ENCODE results near the gene GALNT13.

GALNT13 gene

DNA sequence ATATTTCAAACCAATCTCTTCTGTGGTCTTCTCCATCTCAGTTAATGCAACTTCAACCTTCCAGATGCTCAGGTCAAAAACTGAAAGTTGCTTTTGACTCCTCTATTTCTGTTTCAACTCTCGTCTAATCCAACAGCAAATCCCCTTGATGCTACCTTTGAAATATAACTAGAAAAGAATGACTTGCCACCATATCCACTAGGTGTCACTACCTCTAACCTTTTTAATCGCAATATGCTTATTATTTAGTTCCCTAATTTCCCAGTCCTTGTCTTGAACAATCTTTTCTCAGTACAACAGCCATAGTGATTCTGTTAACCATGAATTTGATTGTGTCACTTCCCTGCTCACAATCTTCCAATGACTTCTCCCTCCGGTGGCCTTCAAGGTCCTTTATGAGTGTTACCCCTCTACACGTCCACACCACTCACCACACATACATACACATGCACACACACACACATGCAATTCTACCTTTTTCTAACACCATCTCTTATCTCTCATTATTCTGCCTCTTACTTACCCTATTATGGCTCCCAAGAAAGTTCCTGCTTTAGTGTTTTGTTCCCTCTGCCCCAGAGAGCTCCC is 581.3 kb downstream of the GALNT13 start:
- DNase-seq = peak; percentile 51
- H3K9ac ChIP-seq (ENCODE audit: low read length) = no peak overlapping the region

DNA sequence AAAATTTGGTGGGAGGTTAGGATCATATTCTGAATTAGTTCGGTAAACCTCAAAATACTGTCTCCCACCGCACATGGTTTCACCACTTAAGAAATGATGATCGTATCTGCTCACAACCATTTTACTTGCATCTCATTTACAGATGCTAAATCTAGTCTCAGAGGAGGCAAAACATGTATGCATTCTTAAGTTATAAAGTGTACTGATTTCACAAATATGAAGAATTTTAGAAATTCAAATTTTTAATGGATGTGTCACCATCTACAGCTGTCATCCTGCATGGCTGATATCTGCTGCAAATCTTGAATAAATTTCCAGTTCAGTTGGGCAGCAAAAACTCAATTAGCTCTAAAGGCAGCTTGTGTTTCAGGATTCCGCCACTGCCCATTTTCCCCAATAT is 583.4 kb downstream of the GALNT13 start:
- DNase-seq = no peak
- Histone ChIP-seq H3K27ac (ENCODE audit: low read length) (no peak overlapping the region), H3K4me1 (ENCODE audit: low read length) (peaks cover 7% of the 10 kb centered on the region; the same call in 1 of the 2 replicates), H3K9me3 (replicated peaks; ENCODE audit: insufficient read depth, low read length) (no peaks in the 10 kb centered on the region), H3K4me2 (ENCODE audit: low read depth, low read length) (no peak overlapping the region), H3K9ac (ENCODE audit: low read length) (no peak overlapping the region), H3K79me2 (ENCODE audit: low read length) (no peaks in the 10 kb centered on the region), H3K4me3 (ENCODE audit: low read length) (no peak overlapping the region), H3K27me3 (replicated peaks; ENCODE audit: insufficient read depth, low read length) (no peaks in the 10 kb centered on the region), H4K20me1 (ENCODE audit: insufficient read depth, low read length) (no peaks in the 10 kb centered on the region), H3K9me2 (replicated peaks; ENCODE audit: insufficient read depth, low read length) (no peaks in the 10 kb centered on the region), H3F3A (ENCODE audit: insufficient read depth, low read length) (no peaks in the 10 kb centered on the region), H2AFZ (ENCODE audit: low read length) (no peak overlapping the region), H3K36me3 (replicated peaks; ENCODE audit: insufficient read depth, low read length) (no peaks in the 10 kb centered on the region)
- no peak for TF ChIP-seq EZH2phosphoT487 (IDR thresholded peaks at IDR 0.05; ENCODE audit: low read length)
- TF ChIP-seq, protein P1, sequence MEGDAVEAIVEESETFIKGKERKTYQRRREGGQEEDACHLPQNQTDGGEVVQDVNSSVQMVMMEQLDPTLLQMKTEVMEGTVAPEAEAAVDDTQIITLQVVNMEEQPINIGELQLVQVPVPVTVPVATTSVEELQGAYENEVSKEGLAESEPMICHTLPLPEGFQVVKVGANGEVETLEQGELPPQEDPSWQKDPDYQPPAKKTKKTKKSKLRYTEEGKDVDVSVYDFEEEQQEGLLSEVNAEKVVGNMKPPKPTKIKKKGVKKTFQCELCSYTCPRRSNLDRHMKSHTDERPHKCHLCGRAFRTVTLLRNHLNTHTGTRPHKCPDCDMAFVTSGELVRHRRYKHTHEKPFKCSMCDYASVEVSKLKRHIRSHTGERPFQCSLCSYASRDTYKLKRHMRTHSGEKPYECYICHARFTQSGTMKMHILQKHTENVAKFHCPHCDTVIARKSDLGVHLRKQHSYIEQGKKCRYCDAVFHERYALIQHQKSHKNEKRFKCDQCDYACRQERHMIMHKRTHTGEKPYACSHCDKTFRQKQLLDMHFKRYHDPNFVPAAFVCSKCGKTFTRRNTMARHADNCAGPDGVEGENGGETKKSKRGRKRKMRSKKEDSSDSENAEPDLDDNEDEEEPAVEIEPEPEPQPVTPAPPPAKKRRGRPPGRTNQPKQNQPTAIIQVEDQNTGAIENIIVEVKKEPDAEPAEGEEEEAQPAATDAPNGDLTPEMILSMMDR (IDR thresholded peaks at IDR 0.05; ENCODE audit: low read length) = no peak
- TF ChIP-seq EZH2 (optimal IDR thresholded peaks at IDR 0.05; ENCODE audit: low read depth, low read length) = no peak

More for the DNA sequence above, 581.3 kb downstream of the GALNT13 start:
- TF ChIP-seq EZH2 (optimal IDR thresholded peaks at IDR 0.05; ENCODE audit: low read depth, low read length) (no peak), EZH2phosphoT487 (IDR thresholded peaks at IDR 0.05; ENCODE audit: low read length) (no peak)
- TF ChIP-seq, protein P1 (IDR thresholded peaks at IDR 0.05; ENCODE audit: low read length) = peak; percentile 64
- Histone ChIP-seq H3F3A (ENCODE audit: insufficient read depth, low read length) (no peaks in the 10 kb centered on the region), H3K9me3 (replicated peaks; ENCODE audit: insufficient read depth, low read length) (no peaks in the 10 kb centered on the region), H3K9me2 (replicated peaks; ENCODE audit: insufficient read depth, low read length) (no peaks in the 10 kb centered on the region), H3K4me1 (ENCODE audit: low read length) (peaks cover 7% of the 10 kb centered on the region; the same call in 1 of the 2 replicates), H2AFZ (ENCODE audit: low read length) (no peak overlapping the region), H3K27ac (ENCODE audit: low read length) (no peak overlapping the region), H3K4me2 (ENCODE audit: low read depth, low read length) (peak overlapping the region; percentile 9; the same call in 1 of the 2 replicates), H3K4me3 (ENCODE audit: low read length) (no peak overlapping the region), H3K36me3 (replicated peaks; ENCODE audit: insufficient read depth, low read length) (no peaks in the 10 kb centered on the region), H4K20me1 (ENCODE audit: insufficient read depth, low read length) (no peaks in the 10 kb centered on the region), H3K79me2 (ENCODE audit: low read length) (no peaks in the 10 kb centered on the region), H3K27me3 (replicated peaks; ENCODE audit: insufficient read depth, low read length) (no peaks in the 10 kb centered on the region)

DNA sequence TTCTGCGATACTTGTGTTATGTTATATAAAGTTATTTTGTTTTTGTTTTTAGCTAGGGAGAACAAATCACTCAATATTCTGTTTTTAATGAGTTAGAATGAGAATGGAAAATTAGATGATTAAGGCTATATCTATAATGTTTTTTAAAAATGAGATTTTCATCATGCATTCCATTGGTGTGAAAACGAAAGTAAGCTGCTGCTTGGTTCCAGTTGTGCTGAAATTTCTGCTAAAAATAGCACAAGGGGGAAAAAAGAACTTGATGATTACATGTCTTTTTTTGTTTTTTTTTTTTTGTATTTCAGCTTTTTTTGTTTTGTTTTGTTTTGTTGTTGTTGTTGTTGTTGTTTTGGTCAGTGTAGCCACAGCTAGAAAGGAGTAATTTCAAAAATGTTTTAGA is 584.1 kb downstream of the GALNT13 start:
- Histone ChIP-seq H3K4me3 (ENCODE audit: low read length) (no peak overlapping the region), H3K9me2 (replicated peaks; ENCODE audit: insufficient read depth, low read length) (no peaks in the 10 kb centered on the region), H3K27me3 (replicated peaks; ENCODE audit: insufficient read depth, low read length) (no peaks in the 10 kb centered on the region), H2AFZ (ENCODE audit: low read length) (no peak overlapping the region), H3F3A (ENCODE audit: insufficient read depth, low read length) (no peaks in the 10 kb centered on the region), H3K9me3 (replicated peaks; ENCODE audit: insufficient read depth, low read length) (no peaks in the 10 kb centered on the region), H3K27ac (ENCODE audit: low read length) (no peak overlapping the region), H4K20me1 (ENCODE audit: insufficient read depth, low read length) (no peaks in the 10 kb centered on the region), H3K9ac (ENCODE audit: low read length) (no peak overlapping the region), H3K4me2 (ENCODE audit: low read depth, low read length) (no peak overlapping the region), H3K36me3 (replicated peaks; ENCODE audit: insufficient read depth, low read length) (no peaks in the 10 kb centered on the region), H3K79me2 (ENCODE audit: low read length) (no peaks in the 10 kb centered on the region), H3K4me1 (ENCODE audit: low read length) (peaks cover 7% of the 10 kb centered on the region; the same call in 1 of the 2 replicates)
- DNase-seq = no peak
- TF ChIP-seq EZH2 (optimal IDR thresholded peaks at IDR 0.05; ENCODE audit: low read depth, low read length) (no peak), EZH2phosphoT487 (IDR thresholded peaks at IDR 0.05; ENCODE audit: low read length) (no peak)
- TF ChIP-seq, protein P1 (IDR thresholded peaks at IDR 0.05; ENCODE audit: low read length) = no peak

All from MM.1S (cell line).